ENCODE data around the gene KCNMA1.

DNA sequence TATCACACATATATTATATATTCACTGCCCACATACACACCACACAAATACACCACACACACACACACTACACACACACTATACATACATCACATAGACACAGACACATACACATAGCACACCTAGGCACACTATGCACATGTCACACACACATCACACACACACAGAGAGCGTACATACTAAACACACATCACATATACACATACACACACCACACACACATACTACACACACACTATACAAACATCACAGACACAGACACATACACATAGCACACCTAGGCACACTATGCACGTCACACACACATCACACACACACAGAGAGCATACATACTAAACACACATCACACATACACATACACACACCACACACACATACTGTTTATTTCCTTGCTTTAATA, 165.5 kb downstream of the KCNMA1 start:
- no peak for TF ChIP-seq POLR2AphosphoS5 (IDR thresholded peaks at IDR 0.05)
- TF ChIP-seq, protein P1, sequence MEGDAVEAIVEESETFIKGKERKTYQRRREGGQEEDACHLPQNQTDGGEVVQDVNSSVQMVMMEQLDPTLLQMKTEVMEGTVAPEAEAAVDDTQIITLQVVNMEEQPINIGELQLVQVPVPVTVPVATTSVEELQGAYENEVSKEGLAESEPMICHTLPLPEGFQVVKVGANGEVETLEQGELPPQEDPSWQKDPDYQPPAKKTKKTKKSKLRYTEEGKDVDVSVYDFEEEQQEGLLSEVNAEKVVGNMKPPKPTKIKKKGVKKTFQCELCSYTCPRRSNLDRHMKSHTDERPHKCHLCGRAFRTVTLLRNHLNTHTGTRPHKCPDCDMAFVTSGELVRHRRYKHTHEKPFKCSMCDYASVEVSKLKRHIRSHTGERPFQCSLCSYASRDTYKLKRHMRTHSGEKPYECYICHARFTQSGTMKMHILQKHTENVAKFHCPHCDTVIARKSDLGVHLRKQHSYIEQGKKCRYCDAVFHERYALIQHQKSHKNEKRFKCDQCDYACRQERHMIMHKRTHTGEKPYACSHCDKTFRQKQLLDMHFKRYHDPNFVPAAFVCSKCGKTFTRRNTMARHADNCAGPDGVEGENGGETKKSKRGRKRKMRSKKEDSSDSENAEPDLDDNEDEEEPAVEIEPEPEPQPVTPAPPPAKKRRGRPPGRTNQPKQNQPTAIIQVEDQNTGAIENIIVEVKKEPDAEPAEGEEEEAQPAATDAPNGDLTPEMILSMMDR (IDR thresholded peaks at IDR 0.05) = no peak
